ENCODE results near the gene IFITM1.
"Not testable (repeated sequence)": the region's sequence is repeated elsewhere in the genome, so short reads cannot be mapped to it uniquely, and the experiment has no call there.

IFITM1 gene

GRCh38 chr11:294780-295179 lies 19.1 kb upstream of the IFITM1 start:
- no peak for DNase-seq

GRCh38 chr11:295351-296170 lies 18.3 kb upstream of the IFITM1 start:
- no peak for DNase-seq

DNA sequence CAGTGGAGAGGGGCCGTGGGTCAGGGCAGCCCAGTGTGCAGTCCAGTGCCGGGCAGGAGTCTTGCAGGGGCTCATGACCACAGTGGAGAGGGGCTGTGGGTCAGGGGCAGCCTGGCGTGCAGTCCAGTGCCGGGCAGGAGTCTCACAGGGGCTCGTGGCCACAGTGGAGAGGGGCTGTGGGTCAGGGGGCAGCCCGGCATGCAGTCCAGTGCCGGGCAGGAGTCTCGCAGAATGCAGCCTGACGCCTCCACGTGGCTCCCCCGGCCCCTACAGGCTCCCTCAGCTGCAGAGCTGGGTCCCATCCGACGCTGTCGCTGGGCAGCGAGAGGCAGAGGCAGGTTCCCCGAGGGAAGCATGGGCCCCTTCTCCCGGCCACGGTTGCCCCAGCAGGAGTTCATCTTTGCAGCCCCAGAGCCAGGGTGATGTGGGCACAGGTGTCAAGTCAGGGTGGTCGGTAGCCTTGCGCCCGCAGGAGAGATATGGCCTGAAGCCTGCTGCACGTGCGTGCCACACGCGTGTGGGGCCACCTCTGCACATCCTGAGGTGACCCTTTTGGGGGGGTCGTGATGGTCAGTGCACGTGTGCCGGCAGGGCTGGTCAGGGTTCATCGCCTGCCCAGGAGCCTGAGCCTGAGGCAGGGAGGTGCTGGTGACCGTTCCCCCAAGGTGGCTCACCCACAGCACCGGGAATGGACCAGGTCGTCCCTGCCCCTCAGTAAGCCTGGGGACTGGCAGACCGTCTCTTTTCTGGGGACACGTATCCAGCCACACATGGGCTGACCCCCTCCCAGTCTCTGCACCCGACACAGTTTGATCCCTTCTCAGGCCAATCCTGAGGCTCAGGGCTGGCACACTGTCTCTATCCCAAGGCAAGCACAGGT lies 17.4 kb upstream of the IFITM1 start:
- no peak for DNase-seq

GRCh38 chr11:297051-297585 lies 16.7 kb upstream of the IFITM1 start:
- DNase-seq = no peak

DNA sequence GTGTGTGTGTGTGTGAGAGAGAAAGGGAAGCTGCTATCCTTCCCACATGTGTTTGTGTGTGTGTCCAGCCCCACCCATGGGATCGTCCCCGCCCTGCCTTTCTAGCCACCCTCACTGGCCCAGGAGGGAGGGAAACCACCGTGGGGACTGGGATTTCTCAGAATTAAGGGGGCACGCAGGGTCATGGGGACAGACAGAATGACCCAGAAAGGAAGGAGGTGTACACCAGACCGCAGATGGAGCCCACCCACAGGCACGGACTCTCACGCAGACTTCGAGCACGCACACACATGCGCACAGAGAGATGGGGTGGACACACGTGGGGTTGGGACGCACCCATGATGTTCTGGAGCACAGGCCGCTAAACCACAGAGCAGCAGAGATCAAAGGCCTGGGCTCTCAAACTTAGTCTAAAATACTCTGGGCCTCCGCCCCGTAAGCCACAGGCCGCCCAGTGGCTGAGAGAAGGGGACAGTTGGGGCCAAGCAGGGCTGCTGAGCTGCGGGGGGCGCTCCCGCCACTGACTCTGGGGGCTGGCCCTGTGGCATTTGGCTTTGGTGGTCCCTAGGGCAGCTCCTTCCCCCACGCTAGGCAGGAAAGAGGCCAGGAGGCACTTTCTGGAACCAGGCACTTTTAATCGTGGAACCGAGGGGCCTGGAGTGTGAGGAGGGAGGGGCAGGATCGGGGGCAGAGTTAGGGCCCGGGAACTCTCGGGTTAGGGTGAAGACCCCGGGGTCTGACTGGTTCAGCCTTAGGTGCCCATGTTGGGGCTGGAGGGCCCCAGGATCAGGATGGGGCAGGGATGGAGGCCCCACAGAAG lies 16.0 kb upstream of the IFITM1 start:
- DNase-seq = no peak

- no peak for DNase-seq
Observed at GRCh38 chr11:298406-299065, 15.3 kb upstream of the IFITM1 start.

DNA sequence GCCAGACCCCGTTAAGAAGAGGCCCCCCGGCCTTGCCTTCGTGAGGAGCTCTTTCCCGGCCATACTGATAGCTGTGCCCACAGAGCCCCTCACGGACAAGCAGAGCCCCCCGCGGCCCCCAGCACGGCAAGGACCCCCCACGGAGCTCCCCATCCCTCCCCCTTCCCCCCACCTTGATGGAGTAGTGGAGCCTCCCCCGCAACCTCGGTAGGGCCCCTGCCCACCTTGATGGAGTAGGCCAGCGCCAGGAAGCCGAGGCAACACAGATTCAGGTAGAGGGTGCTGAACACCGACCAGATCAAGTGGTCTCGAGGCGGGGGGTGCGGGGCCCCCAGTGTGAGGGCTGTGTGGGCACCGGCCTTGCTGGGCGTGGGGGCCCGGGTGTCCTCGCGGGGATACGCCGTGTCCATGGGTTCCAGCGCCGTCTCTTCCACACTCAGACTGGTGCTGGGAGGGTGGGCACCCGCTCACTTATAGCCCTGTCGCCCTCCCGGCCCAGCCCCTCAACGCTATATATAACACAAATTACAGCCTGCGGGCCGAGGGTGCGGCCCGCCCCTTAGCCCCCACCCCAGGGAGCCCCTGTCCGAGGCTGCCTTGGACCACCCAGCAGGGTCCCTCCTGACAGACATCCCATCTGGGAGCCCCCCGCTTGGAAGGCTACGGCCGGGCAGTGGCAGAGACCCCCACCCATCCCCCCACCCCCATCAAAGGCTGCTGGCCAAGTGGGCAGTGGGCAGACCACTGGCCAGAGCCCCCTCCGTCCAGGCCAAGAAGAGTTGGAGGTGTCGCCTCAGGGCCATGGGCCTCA lies 14.6 kb upstream of the IFITM1 start, which contains the start of gene IFITM5:
TSS of gene IFITM5 (minus strand) at position 446 of the 811 bp plus-strand sequence. CDS start at position 410, 36 bp downstream.
- DNase-seq = no peak

DNA sequence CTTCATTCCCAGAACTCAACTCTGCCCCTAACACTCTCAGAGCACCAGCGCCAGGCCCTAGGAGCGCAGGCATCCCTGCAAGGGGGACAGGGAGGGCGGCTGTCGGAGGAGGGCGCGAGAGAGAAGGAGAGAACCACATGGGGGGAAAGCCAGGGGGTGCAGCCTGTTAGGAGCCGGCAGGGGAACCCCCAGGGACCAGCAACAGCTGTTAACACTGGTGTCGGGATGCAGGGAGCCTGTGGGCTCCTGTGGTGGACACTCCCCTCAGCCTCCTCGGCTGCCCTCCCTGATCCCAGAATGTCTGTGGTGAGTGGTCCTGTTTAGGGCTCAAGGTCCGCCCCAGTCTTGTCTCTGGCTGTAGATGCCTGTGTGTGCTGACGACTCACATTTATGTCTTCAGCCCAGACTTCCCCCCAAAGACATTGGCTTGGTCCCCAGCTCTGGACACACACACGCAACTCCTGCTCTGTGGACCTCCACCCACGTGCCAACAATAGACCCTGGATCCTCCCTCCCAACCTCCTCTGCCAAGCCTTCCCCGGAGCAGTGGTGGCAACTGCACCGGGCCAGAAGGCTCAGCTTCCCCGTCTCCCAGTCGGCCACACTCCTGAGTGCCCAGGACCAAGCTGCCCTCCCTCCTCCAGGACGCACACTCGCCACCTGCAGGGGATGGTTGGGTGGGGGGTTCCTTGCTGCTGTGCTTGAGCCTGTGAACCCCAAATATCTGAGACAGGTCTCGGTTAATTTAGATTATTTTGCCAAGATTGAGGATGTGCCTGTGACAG lies 13.7 kb upstream of the IFITM1 start:
- DNase-seq = no peak

GRCh38 chr11:303363-303762 lies 10.5 kb upstream of the IFITM1 start:
- no peak for DNase-seq

GRCh38 chr11:304061-304506 lies 9.8 kb upstream of the IFITM1 start:
- no peak for DNase-seq

- no peak for DNase-seq
Observed at GRCh38 chr11:304915-305843, 8.7 kb upstream of the IFITM1 start.

DNA sequence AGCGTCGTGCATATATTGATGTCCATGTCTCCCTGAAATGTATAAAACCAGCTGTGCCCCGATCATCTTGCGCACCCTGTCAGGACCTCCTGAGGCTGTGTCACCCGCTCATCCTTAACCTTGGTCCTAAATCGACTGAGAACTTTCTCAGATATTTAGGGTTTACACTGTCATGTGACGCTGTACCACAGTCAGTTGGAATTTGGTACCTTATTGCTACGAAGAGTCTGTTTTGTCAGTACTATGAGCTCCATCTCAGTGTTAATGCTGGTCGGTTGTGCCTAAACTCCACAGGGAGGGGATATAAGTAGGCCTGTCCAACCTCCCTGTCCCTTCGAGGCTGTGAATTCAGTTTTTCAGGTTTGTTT lies 8.0 kb upstream of the IFITM1 start:
- no peak for DNase-seq

DNA sequence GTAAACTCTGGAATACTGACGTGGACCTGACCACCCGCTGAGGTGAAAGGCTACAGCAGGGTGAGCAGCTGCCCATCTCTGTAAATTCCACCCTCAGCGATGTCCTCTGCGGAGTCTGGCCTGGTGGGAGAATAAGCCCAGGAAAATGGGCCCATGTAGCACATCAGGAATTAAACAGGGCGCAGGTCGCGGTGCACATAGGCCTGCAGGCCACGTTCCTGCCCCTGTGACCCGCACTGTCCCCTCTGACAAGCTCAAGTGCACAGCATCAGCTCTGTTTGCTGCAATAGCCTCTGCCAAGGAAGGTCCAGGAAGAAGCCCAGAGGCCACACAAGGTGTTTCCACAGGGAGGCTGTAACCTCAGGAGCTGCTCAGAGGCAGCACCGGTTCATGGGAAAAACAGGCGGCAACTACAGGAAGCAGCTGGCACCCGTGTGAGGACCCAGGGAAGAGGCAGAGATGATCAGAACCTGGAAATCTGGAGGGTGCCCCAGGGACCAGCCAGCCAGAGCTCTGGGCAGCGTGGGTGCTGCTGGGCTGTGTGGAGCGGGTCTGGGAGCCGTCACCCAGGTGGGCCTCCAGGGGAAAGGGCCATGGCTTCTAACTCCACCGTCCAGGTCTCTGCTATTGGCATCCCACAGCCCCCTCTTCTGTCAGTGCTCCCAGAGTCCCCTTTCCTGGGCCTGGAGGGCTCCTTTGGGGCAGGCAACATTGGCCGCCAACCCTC lies 7.0 kb upstream of the IFITM1 start:
- DNase-seq = no peak

- not testable (repeated sequence) for DNase-seq
Observed at GRCh38 chr11:307766-308708, 5.8 kb upstream of the IFITM1 start, which contains the start of gene IFITM2. Gene IFITM2 (plus strand): TSS chr11:307816. CDS start chr11:308193, 377 bp downstream.

GRCh38 chr11:308740-309665 lies 4.8 kb upstream of the IFITM1 start:
- not testable (repeated sequence) for DNase-seq
